ENCODE measurements around the gene DGCR2.

DNA sequence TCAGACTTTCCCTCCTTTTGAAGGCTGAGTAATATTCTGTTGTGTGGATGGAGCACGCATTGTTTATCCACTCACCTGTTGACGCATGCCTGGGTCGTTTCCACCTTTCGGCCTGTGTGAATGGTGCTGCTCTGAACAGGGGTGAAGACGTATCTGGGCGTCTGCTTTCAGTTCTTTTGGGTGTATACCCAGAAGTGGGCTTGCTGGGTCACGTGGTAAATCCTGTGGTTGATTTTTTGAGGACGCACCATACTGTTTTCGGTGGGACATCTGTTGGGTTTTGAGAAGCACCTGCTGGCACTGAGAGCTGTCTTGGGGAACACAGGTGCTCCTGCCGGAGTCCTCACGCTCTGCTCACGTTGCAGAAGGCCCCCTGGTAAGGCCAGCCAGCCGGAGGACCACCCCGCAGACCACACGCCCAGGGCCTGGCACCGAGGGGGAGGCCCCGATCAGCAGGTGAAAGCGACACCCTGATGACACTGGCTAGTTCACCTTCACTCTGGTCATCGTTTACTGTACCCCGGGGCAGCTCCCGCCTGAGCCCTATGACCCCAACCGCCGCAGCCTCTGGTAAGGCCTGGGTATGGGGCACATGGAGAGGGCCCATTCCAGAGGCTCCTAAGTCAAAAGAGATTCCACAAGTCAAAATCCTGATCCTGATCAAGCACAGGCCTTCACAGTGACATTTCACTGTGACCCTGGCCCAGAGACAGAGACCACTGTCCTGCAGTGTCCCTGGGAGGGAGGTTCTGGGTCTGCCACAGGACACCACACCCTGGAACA is 131.7 kb downstream of the DGCR2 start:
- TF ChIP-seq RBBP5 (IDR thresholded peaks at IDR 0.05; ENCODE audit: borderline replicate concordance, low read depth, low read length) (no peak), POLR2AphosphoS5 (IDR thresholded peaks at IDR 0.05; ENCODE audit: low read depth, low read length) (no peak), POLR2A (IDR thresholded peaks at IDR 0.05; ENCODE audit: control extremely low read depth in 1 of 2, low read depth in 2 of 2, low read length in 2 of 2) (no peak), GABPA (IDR thresholded peaks at IDR 0.05; ENCODE audit: borderline replicate concordance, insufficient read depth, low read length) (no peak), TAF1 (IDR thresholded peaks at IDR 0.05; ENCODE audit: low read depth, low read length) (no peak)
- TF ChIP-seq, protein P1, sequence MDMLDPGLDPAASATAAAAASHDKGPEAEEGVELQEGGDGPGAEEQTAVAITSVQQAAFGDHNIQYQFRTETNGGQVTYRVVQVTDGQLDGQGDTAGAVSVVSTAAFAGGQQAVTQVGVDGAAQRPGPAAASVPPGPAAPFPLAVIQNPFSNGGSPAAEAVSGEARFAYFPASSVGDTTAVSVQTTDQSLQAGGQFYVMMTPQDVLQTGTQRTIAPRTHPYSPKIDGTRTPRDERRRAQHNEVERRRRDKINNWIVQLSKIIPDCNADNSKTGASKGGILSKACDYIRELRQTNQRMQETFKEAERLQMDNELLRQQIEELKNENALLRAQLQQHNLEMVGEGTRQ (IDR thresholded peaks at IDR 0.05; ENCODE audit: low read length) = no peak
- TF ChIP-seq, protein P2, sequence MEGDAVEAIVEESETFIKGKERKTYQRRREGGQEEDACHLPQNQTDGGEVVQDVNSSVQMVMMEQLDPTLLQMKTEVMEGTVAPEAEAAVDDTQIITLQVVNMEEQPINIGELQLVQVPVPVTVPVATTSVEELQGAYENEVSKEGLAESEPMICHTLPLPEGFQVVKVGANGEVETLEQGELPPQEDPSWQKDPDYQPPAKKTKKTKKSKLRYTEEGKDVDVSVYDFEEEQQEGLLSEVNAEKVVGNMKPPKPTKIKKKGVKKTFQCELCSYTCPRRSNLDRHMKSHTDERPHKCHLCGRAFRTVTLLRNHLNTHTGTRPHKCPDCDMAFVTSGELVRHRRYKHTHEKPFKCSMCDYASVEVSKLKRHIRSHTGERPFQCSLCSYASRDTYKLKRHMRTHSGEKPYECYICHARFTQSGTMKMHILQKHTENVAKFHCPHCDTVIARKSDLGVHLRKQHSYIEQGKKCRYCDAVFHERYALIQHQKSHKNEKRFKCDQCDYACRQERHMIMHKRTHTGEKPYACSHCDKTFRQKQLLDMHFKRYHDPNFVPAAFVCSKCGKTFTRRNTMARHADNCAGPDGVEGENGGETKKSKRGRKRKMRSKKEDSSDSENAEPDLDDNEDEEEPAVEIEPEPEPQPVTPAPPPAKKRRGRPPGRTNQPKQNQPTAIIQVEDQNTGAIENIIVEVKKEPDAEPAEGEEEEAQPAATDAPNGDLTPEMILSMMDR (IDR thresholded peaks at IDR 0.05; ENCODE audit: control extremely low read depth in 1 of 3, insufficient read depth in 1 of 3, low read depth in 1 of 3, low read length in 3 of 3) = no peak

Data from H1 (cell line).